PC-9 (cell line): ENCODE results near the gene LMBR1L. TPM values are rescaled to one million over a fixed set of nuclear protein-coding genes. Genes with fewer than 3 reads are reported as not detected.

Experiments
- BruUV-seq: library from RNA; stranded (reverse); fragments of 400-500 nt; replicated peaks from 2 replicates; lab custom pipeline; 2021; lab: Mats Ljungman, UMichigan
- CTCF ChIA-PET: fragments of 300-600 bp; sonication (Branson Sonifier 250); formaldehyde crosslinking; loops from one replicate; lab custom pipeline; 2022; ENCODE audit warnings: antibody characterized with exemption; lab: Charles Lee
- POLR2A ChIA-PET: fragments of 300-600 bp; sonication (Branson Sonifier 250); formaldehyde crosslinking; loops from one replicate; lab custom pipeline; 2022; ENCODE audit warnings: antibody characterized with exemption; ENCODE audit not compliant: unreplicated experiment; lab: Charles Lee
- DNase-seq, 2 experiments: peaks; one replicate each; pipeline versions ENCODE4 v3.0.0 to v3.0.0-alpha.2; 2015 to 2022; ENCODE audit warnings: mixed read lengths in 1 of 2
- H2AFZ ChIP-seq: fragments of 200-600 bp; sonication (generic); 2 replicates; pipeline ENCODE4 v1.8.1; 2017; ENCODE audit warnings: antibody characterized with exemption
- H3F3A ChIP-seq: fragments of 200-600 bp; sonication (generic); 2 replicates; pipeline ENCODE4 v1.8.1; 2017; ENCODE audit warnings: antibody characterized with exemption, mild to moderate bottlenecking, low read depth; ENCODE audit not compliant: insufficient read depth
- H3K27ac ChIP-seq: fragments of 200-600 bp; sonication (generic); 2 replicates; pipeline ENCODE4 v1.6.1; 2016; ENCODE audit warnings: mixed run types
- H3K27me3 ChIP-seq: fragments of 200-600 bp; sonication (generic); 2 replicates; pipeline ENCODE4 v1.6.1; 2016; ENCODE audit warnings: low read depth, mixed run types; ENCODE audit not compliant: insufficient read depth
- H3K36me3 ChIP-seq: fragments of 200-600 bp; sonication (generic); 2 replicates; pipeline ENCODE4 v1.6.1; 2016; ENCODE audit warnings: low read depth, mixed run types
- H3K4me1 ChIP-seq: fragments of 200-600 bp; sonication (generic); replicated peaks from 2 replicates; pipeline ENCODE4 v1.6.1; 2016; ENCODE audit warnings: mixed run types; ENCODE audit not compliant: insufficient read depth
- H3K4me2 ChIP-seq: fragments of 200-600 bp; sonication (generic); 2 replicates; pipeline ENCODE4 v1.6.1; 2017; ENCODE audit warnings: mixed run types
- H3K4me3 ChIP-seq: fragments of 200-600 bp; sonication (generic); 2 replicates; pipeline ENCODE4 v1.6.1; 2016; ENCODE audit warnings: mixed run types
- H3K79me2 ChIP-seq: fragments of 200-600 bp; sonication (generic); 2 replicates; pipeline ENCODE4 v1.6.1; 2017; ENCODE audit warnings: low read depth, mixed run types
- H3K9me2 ChIP-seq: fragments of 200-600 bp; sonication (generic); 2 replicates; pipeline ENCODE4 v1.8.1; 2017; ENCODE audit warnings: mild to moderate bottlenecking; ENCODE audit not compliant: insufficient read depth
- H3K9me3 ChIP-seq: fragments of 200-600 bp; sonication (generic); 2 replicates; pipeline ENCODE4 v1.8.1; 2016; ENCODE audit warnings: low read depth; ENCODE audit not compliant: insufficient read depth
- H4K20me1 ChIP-seq: fragments of 200-600 bp; sonication (generic); 2 replicates; pipeline ENCODE4 v1.8.1; 2017; ENCODE audit not compliant: insufficient read depth
- EZH2 ChIP-seq: fragments of 200-600 bp; sonication (generic); IDR thresholded peaks from 2 replicates; pipeline ENCODE4 v1.8.0; 2017; ENCODE audit warnings: antibody characterized with exemption, low read depth
- intact Hi-C: fragments of 100-400 bp; cut with micrococcal nuclease; formaldehyde crosslinking; loops from one replicate; pipeline ENCODE4 v1.10.0; 2022; ENCODE audit not compliant: unreplicated experiment
- total RNA-seq: library from RNA; stranded (reverse); gene quantifications from 2 replicates; pipeline ENCODE4 v1.2.3, GENCODE V29; 2021
- TF ChIP-seq, protein P1 (sequence below): fragments of 200-600 bp; sonication (generic); conservative IDR thresholded peaks from 2 replicates; pipeline ENCODE4 v1.6.1; 2017; ENCODE audit warnings: mixed run types, antibody characterized with exemption, mild to moderate bottlenecking, moderate library complexity

The LMBR1L gene
- total RNA-seq, 1 experiment from 2014 or later = 53.9 TPM

DNA sequence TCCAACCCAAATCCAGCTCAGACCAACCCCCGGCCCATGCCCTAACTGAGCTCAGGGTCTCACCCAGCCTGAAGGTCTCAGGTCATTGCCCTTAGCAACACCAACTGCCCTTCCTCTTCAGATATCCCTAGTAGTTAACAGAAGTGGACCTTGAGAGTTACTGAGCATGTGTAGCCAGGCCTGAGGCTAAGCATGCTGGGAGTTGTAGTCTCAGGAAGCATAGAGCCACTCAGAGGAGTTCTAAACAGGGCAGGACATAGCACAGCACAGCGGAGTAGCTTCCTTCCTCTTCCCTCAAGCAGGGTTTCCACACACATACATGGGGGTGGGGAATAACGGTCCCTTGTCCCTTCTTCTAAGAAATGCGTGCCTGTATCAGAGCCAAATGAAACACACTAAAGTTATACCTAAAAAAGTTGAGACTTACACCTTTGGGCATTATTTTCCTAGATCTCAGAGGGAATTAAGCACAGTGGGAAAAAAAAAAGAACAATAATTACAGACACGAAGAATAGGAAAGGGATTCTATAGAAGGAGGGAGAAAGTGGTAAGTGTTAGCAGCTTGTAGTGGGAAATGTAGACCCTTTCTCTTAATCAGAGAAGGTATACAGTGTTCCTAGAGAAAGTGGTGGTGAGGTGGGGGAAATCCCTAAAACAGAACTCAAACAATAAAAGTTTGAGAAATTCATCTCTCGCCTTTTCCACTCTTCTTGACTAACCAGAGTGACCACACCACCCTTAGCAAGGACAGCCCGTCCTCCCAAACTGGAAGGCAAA lies 54.5 kb downstream of the LMBR1L start:
- TF ChIP-seq EZH2 = no peak
- TF ChIP-seq, protein P1, sequence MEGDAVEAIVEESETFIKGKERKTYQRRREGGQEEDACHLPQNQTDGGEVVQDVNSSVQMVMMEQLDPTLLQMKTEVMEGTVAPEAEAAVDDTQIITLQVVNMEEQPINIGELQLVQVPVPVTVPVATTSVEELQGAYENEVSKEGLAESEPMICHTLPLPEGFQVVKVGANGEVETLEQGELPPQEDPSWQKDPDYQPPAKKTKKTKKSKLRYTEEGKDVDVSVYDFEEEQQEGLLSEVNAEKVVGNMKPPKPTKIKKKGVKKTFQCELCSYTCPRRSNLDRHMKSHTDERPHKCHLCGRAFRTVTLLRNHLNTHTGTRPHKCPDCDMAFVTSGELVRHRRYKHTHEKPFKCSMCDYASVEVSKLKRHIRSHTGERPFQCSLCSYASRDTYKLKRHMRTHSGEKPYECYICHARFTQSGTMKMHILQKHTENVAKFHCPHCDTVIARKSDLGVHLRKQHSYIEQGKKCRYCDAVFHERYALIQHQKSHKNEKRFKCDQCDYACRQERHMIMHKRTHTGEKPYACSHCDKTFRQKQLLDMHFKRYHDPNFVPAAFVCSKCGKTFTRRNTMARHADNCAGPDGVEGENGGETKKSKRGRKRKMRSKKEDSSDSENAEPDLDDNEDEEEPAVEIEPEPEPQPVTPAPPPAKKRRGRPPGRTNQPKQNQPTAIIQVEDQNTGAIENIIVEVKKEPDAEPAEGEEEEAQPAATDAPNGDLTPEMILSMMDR = no peak
- no peaks in the 10 kb centered on the region for H3K27me3 ChIP-seq
- no TSS peak for BruUV-seq
- peaks cover 57% of the 10 kb centered on the region for H4K20me1 ChIP-seq
- H3K4me3 ChIP-seq = no peak overlapping the region
- ChIA-PET CTCF (interaction anchor here (0.7 kb wide), 1 partner anchor 38 kb away, joined by 4 read pairs; the partner anchor contains the start of gene DHH), POLR2A (no interaction called here)
- no peak overlapping the region for H2AFZ ChIP-seq
- intact Hi-C loops = loop anchor here (5.0 kb wide), 1 partner anchor 39 kb away; the partner anchor contains the start of gene PRKAG1
- H3K4me1 ChIP-seq = peaks cover 26% of the 10 kb centered on the region
- H3K27ac ChIP-seq = no peak overlapping the region
- H3K9me3 ChIP-seq = no peaks in the 10 kb centered on the region
- H3K9me2 ChIP-seq = no peaks in the 10 kb centered on the region
- H3K4me2 ChIP-seq = peak overlapping the region; percentile 100; the same call in 1 of the 2 replicates
- no peak for DNase-seq
- peaks cover 10% of the 10 kb centered on the region; the same call in 1 of the 2 replicates for H3K36me3 ChIP-seq
- H3K79me2 ChIP-seq = peaks cover 64% of the 10 kb centered on the region
- no peaks in the 10 kb centered on the region for H3F3A ChIP-seq

DNA sequence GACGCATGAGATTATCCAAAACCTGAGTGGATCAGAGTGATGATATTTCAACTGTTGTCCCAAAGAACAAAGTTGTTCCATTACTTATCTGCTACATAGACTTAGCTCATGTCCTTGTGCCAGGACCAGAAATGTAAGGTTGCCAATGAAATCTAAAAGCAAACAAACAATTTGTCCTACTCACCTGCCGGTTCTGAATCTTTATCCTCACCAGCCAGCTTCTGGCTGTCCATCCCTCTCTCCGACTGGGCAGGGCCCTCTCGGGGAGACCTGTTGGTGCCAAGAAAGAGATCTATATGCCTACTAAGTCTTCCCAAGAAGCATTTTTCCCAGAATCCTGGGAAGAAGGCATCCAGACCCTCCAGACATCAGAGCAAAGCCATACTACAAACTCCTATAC lies 55.6 kb downstream of the LMBR1L start:
- Histone ChIP-seq H3K9me3 (no peaks in the 10 kb centered on the region), H3K9me2 (no peaks in the 10 kb centered on the region), H3K4me2 (no peak overlapping the region), H3K4me1 (peaks cover 26% of the 10 kb centered on the region), H3K27me3 (no peaks in the 10 kb centered on the region), H4K20me1 (peaks cover 62% of the 10 kb centered on the region), H3F3A (no peaks in the 10 kb centered on the region), H3K36me3 (peaks cover 10% of the 10 kb centered on the region; the same call in 1 of the 2 replicates), H3K79me2 (peaks cover 58% of the 10 kb centered on the region), H2AFZ (no peak overlapping the region), H3K4me3 (no peak overlapping the region), H3K27ac (no peak overlapping the region)
- no peak for TF ChIP-seq EZH2
- TF ChIP-seq, protein P1 = no peak
- intact Hi-C loops = loop anchor here (5.0 kb wide), 1 partner anchor 38 kb away; the partner anchor contains the start of gene PRKAG1
- no TSS peak for BruUV-seq
- CTCF ChIA-PET = no interaction called here
- POLR2A ChIA-PET = no interaction called here
- no peak for DNase-seq

DNA sequence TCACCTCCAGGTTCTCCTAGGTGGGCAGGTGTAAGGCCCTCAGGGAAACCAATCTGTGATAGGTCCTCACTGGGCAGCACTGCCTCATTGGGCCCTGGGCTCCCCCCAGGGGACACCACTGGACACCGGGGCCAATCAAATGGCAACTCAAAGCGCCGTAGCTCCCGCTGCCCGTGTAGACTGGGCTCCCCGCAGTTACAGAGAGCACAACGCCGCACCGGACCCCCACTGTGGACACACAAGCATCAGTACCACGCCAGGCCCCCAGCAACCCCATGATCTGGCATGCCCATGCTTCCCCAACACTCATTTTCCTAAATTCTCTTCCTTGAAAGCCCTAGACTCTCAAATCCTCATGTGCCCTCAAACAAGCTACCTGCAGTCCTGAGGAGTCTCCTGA lies 56.1 kb downstream of the LMBR1L start:
- peaks cover 62% of the 10 kb centered on the region for H4K20me1 ChIP-seq
- POLR2A ChIA-PET = no interaction called here

More for the DNA sequence above, 56.1 kb downstream of the LMBR1L start:
- Histone ChIP-seq H3K27me3 (no peaks in the 10 kb centered on the region), H3K4me3 (no peak overlapping the region), H3K4me2 (no peak overlapping the region), H3K9me2 (no peaks in the 10 kb centered on the region), H3K36me3 (peaks cover 12% of the 10 kb centered on the region; the same call in 1 of the 2 replicates), H3K79me2 (peaks cover 52% of the 10 kb centered on the region), H3K9me3 (no peaks in the 10 kb centered on the region), H3K4me1 (peaks cover 26% of the 10 kb centered on the region), H3F3A (no peaks in the 10 kb centered on the region), H3K27ac (no peak overlapping the region), H2AFZ (no peak overlapping the region)
- TF ChIP-seq EZH2 = no peak
- TF ChIP-seq, protein P1 = no peak
- BruUV-seq = no TSS peak
- intact Hi-C loops = no loop called here
- CTCF ChIA-PET = no interaction called here
- DNase-seq = no peak
